Activated CD4-positive, alpha-beta memory T cell treated with anti-CD3 and anti-CD28 coated beads, Interleukin-2, amount 10 ng/mL, durations not matched to agents 7 days and 5 days (primary cell): ENCODE measurements around the gene PARVA. TPM values are rescaled to one million over a fixed set of nuclear protein-coding genes. Genes with fewer than 3 reads are reported as not detected.

ENCODE experiments used
- CTCF ChIA-PET: fragments of 350-600 bp; sonication (Branson Sonifier 250); formaldehyde crosslinking; loops from one replicate; lab custom pipeline; 2021; ENCODE audit warnings: antibody characterized with exemption, inconsistent platforms; lab: Charles Lee
- POLR2A ChIA-PET: fragments of 350-600 bp; sonication (Branson Sonifier 250); formaldehyde crosslinking; loops from one replicate; lab custom pipeline; 2021; ENCODE audit warnings: antibody characterized with exemption; lab: Charles Lee
- DNase-seq: peaks from one replicate; pipeline ENCODE4 v3.0.0-alpha.2; 2020
- H3K27ac Mint-ChIP-seq: one replicate; pipeline ENCODE4 v1.8.0; 2021; ENCODE audit warnings: mild to moderate bottlenecking, mixed read lengths
- H3K27me3 Mint-ChIP-seq: one replicate; pipeline ENCODE4 v1.8.0; 2021; ENCODE audit warnings: mixed read lengths
- H3K36me3 Mint-ChIP-seq: one replicate; pipeline ENCODE4 v1.8.0; 2021; ENCODE audit warnings: low read depth, mixed read lengths
- H3K4me1 Mint-ChIP-seq: one replicate; pipeline ENCODE4 v1.8.0; 2021; ENCODE audit warnings: mixed read lengths
- H3K4me3 Mint-ChIP-seq: one replicate; pipeline ENCODE4 v1.8.0; 2021; ENCODE audit warnings: mild to moderate bottlenecking, mixed read lengths
- H3K9me3 Mint-ChIP-seq: one replicate; pipeline ENCODE4 v1.8.0; 2021; ENCODE audit warnings: mixed read lengths
- total RNA-seq, 2 experiments: library from RNA; stranded (reverse); gene quantifications; one replicate each; pipeline ENCODE4 v1.2.3, GENCODE V29; 2021

PARVA gene
- total RNA-seq, 2 experiments from 2014 or later = 0.10 to 0.18 TPM

DNA sequence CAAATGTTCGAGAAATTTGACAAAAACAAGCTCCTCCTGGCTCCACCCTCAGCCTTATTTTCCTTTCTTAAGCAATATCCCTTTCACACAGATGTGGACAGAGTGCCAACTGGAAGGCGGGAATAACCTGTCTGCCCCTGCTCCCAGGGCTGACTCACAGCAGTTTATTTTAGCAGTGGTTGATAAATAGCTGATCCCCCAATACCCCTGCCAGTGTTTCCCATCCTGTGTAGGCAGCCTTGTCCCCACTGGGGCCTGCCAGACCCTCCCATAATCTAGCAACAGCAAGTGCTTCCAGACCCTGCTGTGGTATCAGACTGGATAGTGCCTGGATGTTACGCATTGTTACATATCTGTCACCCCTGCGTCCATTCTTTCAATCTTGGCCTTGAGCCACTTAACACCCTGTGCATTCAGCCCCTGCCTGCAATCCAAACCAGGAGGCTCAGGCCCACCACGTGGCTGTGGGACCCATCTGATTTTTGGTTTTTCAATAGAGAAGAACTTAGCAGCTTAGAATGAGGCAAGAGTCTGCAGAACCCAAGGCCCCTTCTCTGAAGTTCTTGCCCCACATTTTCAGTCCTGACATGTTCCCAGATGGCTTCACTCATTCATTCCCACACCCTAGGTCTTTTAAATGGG is 53.7 kb downstream of the PARVA start:
- CTCF ChIA-PET = no interaction called here
- Mint-ChIP-seq H3K4me1 (no peaks in the 10 kb centered on the region), H3K27ac (no peak overlapping the region), H3K9me3 (no peaks in the 10 kb centered on the region), H3K27me3 (no peaks in the 10 kb centered on the region), H3K4me3 (no peak overlapping the region), H3K36me3 (no peaks in the 10 kb centered on the region)
- DNase-seq = no peak
- POLR2A ChIA-PET = no interaction called here

DNA sequence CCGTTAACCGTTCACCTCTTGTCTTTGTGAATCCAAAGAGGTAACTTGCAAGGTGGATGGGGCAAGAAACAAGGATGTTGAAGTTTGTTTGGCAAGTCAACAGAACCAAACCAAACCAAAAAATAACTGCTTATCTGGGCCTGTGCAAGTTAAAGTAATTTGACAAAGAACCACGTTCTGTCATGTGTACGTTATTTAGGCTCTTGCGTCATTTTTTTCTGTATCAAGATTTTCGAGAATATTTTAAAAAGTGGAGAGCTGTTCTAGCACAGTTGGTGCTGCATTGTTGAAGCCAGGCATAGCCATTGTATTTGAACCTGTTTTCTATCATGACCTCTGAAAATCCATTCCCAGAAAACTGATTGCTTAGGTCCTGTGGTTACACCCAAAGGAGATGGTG is 55.1 kb downstream of the PARVA start:
- DNase-seq = no peak
- no peak overlapping the region for H3K27ac Mint-ChIP-seq
- H3K9me3 Mint-ChIP-seq = no peaks in the 10 kb centered on the region
- ChIA-PET CTCF (no interaction called here), POLR2A (no interaction called here)
- H3K4me3 Mint-ChIP-seq = no peak overlapping the region
- no peaks in the 10 kb centered on the region for H3K36me3 Mint-ChIP-seq
- no peaks in the 10 kb centered on the region for H3K27me3 Mint-ChIP-seq
- no peaks in the 10 kb centered on the region for H3K4me1 Mint-ChIP-seq

DNA sequence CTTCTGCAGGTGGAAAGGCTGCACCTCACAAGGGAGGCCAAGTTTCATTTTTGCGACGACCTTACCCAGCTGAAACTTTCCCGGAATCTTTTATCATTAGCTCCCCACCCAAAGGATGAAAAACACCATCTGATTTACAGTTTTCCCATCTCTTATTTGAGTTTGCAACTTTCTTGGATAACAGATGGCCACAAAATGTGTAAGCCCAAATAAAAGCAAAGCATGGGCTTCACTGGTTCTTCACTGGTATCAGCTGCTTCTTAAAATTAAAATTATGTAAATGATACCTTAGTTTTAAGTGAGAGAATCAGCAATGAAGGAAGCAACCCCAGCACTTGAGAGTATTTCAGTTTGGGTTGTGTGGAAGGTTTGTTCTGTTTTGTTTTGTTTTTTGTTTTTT is 55.8 kb downstream of the PARVA start:
- no peaks in the 10 kb centered on the region for H3K9me3 Mint-ChIP-seq
- ChIA-PET POLR2A (no interaction called here), CTCF (no interaction called here)
- H3K27ac Mint-ChIP-seq = no peak overlapping the region
- H3K4me1 Mint-ChIP-seq = no peaks in the 10 kb centered on the region
- H3K4me3 Mint-ChIP-seq = no peak overlapping the region
- no peak for DNase-seq
- no peaks in the 10 kb centered on the region for H3K27me3 Mint-ChIP-seq
- H3K36me3 Mint-ChIP-seq = no peaks in the 10 kb centered on the region

DNA sequence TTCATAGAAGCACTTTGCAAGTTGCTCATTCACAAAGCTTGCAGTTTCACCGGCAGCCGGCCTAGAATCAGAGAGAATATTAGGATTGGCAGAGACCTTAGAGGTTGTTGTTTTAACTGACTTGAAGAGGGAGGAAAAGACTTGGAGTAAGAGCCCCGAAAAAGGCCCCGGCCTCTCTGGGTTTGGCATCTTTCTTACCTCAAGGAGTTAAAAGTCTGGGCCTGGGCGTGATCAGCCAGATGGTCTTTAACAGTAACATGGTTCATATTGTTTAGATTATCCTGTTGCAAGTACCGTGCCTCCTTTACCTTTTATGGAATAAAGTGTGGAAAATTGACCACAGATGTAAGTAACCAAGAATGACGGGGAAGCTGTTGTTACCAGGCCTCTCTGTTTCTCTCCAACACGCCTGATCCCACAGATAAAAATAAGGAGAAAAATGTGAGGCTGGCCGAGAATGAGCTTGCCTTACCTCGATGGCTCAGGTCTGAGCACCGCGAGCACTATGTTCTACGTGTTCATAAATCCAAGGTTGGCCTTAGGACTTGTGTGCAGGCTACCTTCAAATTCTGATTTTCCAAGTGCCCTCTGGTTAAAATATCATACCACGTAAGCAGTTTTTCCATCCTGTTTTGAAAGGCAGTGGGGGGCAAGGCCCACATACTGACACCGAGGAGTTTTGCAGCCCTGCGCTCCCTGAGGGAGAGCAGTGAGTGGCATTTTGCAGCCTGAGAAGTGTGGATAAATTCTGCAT is 56.4 kb downstream of the PARVA start:
- Mint-ChIP-seq H3K27me3 (no peaks in the 10 kb centered on the region), H3K36me3 (no peaks in the 10 kb centered on the region), H3K4me1 (no peaks in the 10 kb centered on the region), H3K9me3 (no peaks in the 10 kb centered on the region), H3K27ac (no peak overlapping the region), H3K4me3 (no peak overlapping the region)
- no peak for DNase-seq
- POLR2A ChIA-PET = no interaction called here
- CTCF ChIA-PET = no interaction called here

DNA sequence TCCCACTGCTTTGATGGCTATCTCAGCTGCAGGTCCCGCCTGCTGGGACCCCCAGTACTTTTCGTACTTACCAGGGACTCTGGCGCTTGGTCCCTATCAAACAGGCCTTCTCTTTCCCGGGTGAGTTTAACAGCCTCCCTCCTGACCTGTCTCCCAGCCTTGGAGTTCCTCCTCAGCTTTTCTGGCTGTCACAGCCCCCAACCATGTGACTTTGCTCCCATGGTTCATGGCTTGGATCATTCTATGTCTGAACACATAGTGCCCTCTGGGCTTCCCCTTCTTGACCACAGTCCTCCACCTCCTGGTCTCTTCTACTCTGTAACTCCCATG is 56.9 kb downstream of the PARVA start:
- DNase-seq = no peak
- Mint-ChIP-seq H3K4me3 (no peak overlapping the region), H3K27me3 (no peaks in the 10 kb centered on the region), H3K9me3 (no peaks in the 10 kb centered on the region), H3K36me3 (no peaks in the 10 kb centered on the region), H3K4me1 (no peaks in the 10 kb centered on the region), H3K27ac (no peak overlapping the region)
- POLR2A ChIA-PET = no interaction called here
- CTCF ChIA-PET = no interaction called here

DNA sequence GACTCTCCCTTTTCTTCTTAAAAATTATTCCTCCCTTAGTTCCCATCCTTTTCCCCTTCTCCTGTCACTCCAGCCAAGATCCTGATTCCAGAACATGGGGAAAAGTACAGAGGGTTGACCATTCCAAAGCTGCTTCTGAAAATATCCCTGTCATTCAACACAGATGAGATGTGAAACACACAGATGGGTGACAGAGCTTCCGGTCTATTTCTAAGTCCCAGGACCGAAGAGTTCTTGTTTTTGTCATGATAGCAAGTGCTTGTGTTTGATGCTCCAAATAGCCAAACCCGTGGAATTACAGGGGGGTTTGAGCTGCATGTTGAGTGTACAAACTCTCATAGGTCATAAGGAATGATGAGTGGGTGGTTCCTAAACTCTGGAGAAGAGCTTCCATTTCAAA is 57.9 kb downstream of the PARVA start:
- H3K4me1 Mint-ChIP-seq = no peaks in the 10 kb centered on the region
- DNase-seq = no peak
- no peaks in the 10 kb centered on the region for H3K27me3 Mint-ChIP-seq
- H3K9me3 Mint-ChIP-seq = no peaks in the 10 kb centered on the region
- no peak overlapping the region for H3K4me3 Mint-ChIP-seq
- H3K36me3 Mint-ChIP-seq = no peaks in the 10 kb centered on the region
- ChIA-PET POLR2A (no interaction called here), CTCF (no interaction called here)
- H3K27ac Mint-ChIP-seq = no peak overlapping the region

DNA sequence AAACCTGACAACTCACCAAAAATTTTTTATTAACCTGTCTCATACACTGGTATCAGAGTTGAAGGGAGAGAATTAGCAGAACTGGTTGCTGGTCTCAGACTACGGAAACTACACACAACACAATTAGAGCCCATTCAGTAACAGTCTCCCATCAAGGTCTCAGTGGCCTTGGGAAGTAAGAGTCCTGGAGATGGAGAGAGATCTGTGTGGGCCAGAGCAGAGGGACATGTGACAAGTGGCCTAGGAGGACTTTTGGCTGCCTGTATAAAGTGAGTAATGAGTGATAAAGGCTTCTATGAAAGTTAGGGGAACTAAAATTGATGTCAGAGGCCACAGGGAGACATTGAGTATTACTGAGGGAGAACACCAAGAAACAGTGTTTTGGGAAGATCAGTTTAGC is 58.9 kb downstream of the PARVA start:
- Mint-ChIP-seq H3K9me3 (no peaks in the 10 kb centered on the region), H3K4me1 (no peaks in the 10 kb centered on the region), H3K27ac (no peak overlapping the region), H3K27me3 (no peaks in the 10 kb centered on the region), H3K4me3 (no peak overlapping the region), H3K36me3 (no peaks in the 10 kb centered on the region)
- no peak for DNase-seq
- ChIA-PET POLR2A (no interaction called here), CTCF (no interaction called here)

DNA sequence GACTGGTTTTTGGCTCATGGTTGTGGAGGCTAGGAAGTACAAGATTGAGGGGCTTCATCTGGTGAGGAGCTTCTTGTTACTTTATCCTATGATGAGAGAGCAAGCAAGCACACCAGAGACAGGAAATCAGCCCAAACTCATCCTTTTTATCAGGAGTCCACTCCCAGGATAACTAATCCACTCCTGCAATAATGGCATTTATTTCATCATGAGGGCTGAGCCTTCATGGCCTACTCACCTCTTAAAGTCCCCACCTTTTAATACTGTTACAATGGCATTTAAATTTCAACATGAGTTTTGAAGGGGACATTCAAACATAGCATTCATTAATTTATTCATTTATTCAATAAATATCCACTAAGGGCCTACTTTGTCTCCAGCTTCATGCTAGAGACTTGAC is 60.9 kb downstream of the PARVA start:
- no peaks in the 10 kb centered on the region for H3K9me3 Mint-ChIP-seq
- no peak overlapping the region for H3K4me3 Mint-ChIP-seq
- DNase-seq = no peak
- POLR2A ChIA-PET = no interaction called here
- CTCF ChIA-PET = no interaction called here
- no peak overlapping the region for H3K27ac Mint-ChIP-seq
- H3K36me3 Mint-ChIP-seq = no peaks in the 10 kb centered on the region
- H3K27me3 Mint-ChIP-seq = no peaks in the 10 kb centered on the region
- no peaks in the 10 kb centered on the region for H3K4me1 Mint-ChIP-seq

DNA sequence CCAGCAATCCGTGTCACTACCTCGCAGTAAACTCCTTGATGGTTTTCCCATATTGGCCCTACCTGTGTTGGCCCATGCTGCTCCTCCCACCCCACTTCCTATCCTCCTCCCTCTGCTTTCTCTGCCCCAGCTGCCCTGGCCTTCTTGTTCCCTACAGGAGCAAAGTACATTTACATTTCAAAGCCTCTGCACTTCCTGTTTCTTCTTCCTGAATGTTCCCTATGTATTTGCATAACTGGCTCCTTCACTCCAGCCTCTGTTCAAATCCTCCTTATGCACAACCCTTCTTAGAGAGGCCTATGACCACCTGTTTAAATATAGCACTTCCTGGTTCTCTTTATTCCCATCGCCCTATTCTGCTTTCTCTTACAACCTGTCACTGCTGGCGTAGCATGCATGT is 62.2 kb downstream of the PARVA start:
- H3K4me3 Mint-ChIP-seq = no peak overlapping the region
- no peak overlapping the region for H3K27ac Mint-ChIP-seq
- no peaks in the 10 kb centered on the region for H3K9me3 Mint-ChIP-seq
- ChIA-PET CTCF (no interaction called here), POLR2A (no interaction called here)
- no peaks in the 10 kb centered on the region for H3K36me3 Mint-ChIP-seq
- H3K4me1 Mint-ChIP-seq = no peaks in the 10 kb centered on the region
- no peaks in the 10 kb centered on the region for H3K27me3 Mint-ChIP-seq
- no peak for DNase-seq

DNA sequence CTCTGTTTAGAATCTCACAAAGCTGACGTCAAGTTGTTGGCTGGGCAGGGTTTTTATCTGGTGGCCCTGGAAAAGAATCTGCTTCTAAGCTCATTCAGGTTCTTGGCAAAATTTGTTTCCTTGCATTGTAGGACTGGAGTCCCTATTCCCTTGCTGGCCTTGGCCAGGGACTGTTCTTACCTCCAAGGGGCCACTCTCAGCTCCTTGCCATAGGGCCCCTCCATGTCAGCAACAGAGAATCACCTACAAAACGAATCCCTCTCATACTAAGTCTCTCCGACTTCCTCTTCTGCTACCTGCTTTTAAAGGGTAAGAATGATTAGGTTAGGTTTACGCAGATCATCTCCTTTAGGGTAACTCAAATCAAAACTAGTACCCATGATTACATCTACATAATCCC is 63.2 kb downstream of the PARVA start:
- no peak for DNase-seq
- no peaks in the 10 kb centered on the region for H3K27me3 Mint-ChIP-seq
- no peak overlapping the region for H3K27ac Mint-ChIP-seq
- H3K9me3 Mint-ChIP-seq = no peaks in the 10 kb centered on the region
- no peak overlapping the region for H3K4me3 Mint-ChIP-seq
- ChIA-PET CTCF (no interaction called here), POLR2A (no interaction called here)
- no peaks in the 10 kb centered on the region for H3K36me3 Mint-ChIP-seq
- H3K4me1 Mint-ChIP-seq = no peaks in the 10 kb centered on the region

DNA sequence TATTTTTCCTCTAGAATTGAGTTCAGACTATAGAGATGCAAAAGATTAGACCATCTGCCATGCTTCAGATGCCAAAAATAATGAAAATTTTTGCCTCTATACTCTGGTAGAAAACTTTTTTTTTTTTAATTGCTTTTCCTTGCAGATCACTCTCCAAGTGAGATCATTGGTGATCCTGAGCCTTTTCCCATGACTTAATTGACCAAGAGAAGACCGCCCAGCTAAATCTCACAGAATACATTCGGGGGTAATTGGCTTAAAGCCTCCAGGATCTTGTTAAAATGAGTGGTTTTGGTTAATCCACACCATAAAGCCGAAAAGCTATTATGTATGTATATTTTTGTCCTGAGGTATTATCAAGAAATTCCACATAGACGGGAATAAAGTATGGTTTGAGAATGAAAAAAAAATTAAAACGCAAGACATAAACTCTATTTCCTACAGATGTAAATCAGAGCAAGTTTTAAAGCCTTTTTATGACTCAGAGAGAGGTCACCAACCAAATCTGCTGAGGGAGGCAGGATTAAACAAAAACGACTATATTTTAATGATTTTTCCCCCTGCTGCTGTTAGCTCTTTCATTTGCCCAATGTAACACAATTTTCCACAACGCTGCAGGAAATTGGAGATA is 64.0 kb downstream of the PARVA start:
- ChIA-PET POLR2A (no interaction called here), CTCF (no interaction called here)

DNA sequence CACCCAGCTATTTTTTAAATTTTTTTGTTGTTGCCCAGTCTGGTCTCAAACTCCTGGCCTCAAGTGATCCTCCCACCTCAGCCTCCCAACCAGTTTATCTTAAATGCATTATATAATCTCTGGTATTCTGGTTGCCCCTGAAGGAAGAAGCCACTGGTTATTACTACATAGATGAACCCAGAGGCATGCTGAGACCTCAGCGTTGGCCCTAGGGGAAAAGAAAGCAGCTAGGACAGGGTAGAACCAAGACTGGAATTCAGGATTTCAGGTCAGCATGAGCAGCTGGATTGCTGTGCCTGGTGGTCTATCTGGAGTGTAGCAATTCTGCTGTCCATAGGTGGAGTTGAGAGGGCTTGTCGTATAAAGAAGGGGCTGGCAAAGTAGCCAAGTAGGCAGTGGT is 67.2 kb downstream of the PARVA start:
- ChIA-PET POLR2A (no interaction called here), CTCF (no interaction called here)
- Mint-ChIP-seq H3K27me3 (no peaks in the 10 kb centered on the region), H3K27ac (no peak overlapping the region), H3K9me3 (no peaks in the 10 kb centered on the region), H3K4me3 (no peak overlapping the region), H3K4me1 (no peaks in the 10 kb centered on the region), H3K36me3 (no peaks in the 10 kb centered on the region)
- DNase-seq = no peak

More for the DNA sequence above, 64.0 kb downstream of the PARVA start:
- Mint-ChIP-seq H3K4me1 (no peaks in the 10 kb centered on the region), H3K4me3 (no peak overlapping the region), H3K9me3 (no peaks in the 10 kb centered on the region), H3K27me3 (no peaks in the 10 kb centered on the region), H3K36me3 (no peaks in the 10 kb centered on the region), H3K27ac (no peak overlapping the region)
- DNase-seq = no peak

DNA sequence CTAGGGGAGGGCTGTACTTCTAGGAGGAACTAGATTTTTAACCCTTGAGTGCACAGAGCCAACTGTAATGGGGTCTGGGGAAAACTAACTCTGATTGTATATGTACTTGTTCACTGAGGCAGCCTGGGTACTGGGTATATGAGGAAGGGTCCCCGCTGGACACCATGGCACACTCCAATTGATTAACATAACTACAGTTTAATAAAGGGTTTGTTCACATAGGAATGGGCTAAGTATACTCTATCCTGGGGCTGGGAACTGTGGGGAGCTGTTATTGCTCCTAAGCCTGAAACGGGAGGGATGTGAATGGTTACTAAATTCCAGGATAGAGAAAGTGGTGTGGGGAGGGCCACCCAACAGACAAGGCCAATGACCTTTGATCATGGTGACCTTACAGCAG is 67.6 kb downstream of the PARVA start:
- Mint-ChIP-seq H3K4me3 (no peak overlapping the region), H3K9me3 (no peaks in the 10 kb centered on the region), H3K27ac (no peak overlapping the region), H3K36me3 (no peaks in the 10 kb centered on the region), H3K4me1 (no peaks in the 10 kb centered on the region), H3K27me3 (no peaks in the 10 kb centered on the region)
- POLR2A ChIA-PET = no interaction called here
- CTCF ChIA-PET = no interaction called here
- no peak for DNase-seq

DNA sequence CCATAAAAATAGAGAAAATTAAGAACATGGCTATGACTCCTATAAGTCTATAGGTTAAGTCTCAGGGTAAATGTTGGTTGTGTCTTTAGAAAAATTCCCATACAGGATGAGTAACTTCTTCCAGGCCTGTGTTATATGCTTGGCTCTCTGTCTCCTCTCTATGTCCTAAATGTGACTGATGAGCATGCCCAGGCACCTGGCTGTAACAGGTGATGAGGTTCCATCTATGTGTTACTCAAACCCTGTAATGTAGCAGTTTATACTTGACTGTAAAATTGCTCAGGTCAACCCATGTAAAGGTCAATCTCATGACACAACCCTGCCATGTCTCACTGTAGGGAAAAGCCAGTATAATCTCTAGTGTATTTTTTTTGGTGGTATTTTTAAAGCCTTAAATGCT is 69.5 kb downstream of the PARVA start:
- no peaks in the 10 kb centered on the region for H3K36me3 Mint-ChIP-seq
- H3K27ac Mint-ChIP-seq = no peak overlapping the region
- no peaks in the 10 kb centered on the region for H3K9me3 Mint-ChIP-seq
- H3K4me1 Mint-ChIP-seq = no peaks in the 10 kb centered on the region
- H3K27me3 Mint-ChIP-seq = no peaks in the 10 kb centered on the region
- no peak for DNase-seq
- ChIA-PET CTCF (no interaction called here), POLR2A (no interaction called here)
- H3K4me3 Mint-ChIP-seq = no peak overlapping the region
